Stimulated activated CD4-positive, alpha-beta T cell treated with anti-CD3 and anti-CD28 coated beads, Interleukin-1b, Interleukin-23, amount 100 ng/mL, for 24 hours (primary cell): ENCODE data around the gene TMEM185A.
"Not testable (repeated sequence)": the region's sequence is repeated elsewhere in the genome, so short reads cannot be mapped to it uniquely, and the experiment has no call there.

Experiments
- DNase-seq, 4 experiments: peaks; one replicate each; pipeline ENCODE4 v3.0.0-alpha.2; 2020; ENCODE audit warnings: low read depth in 4 of 4, low spot score in 1 of 4

Gene TMEM185A

DNA sequence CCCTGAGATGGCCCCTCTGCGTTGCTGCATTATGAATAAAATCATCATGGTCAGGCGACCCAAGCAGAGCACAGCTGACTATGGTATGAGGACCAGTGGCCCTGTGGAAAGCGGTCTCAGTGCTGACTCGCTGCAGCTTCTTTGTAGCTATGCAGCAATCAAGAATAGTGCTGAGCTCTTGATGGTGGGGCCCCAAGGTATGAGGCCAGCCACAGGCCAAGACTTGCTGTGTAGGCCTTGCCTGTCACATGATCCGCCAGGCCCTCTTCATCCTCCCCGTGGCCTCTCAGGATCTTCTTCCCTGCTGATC, 79.7 kb downstream of the TMEM185A start:
- DNase-seq = not testable (repeated sequence)

DNA sequence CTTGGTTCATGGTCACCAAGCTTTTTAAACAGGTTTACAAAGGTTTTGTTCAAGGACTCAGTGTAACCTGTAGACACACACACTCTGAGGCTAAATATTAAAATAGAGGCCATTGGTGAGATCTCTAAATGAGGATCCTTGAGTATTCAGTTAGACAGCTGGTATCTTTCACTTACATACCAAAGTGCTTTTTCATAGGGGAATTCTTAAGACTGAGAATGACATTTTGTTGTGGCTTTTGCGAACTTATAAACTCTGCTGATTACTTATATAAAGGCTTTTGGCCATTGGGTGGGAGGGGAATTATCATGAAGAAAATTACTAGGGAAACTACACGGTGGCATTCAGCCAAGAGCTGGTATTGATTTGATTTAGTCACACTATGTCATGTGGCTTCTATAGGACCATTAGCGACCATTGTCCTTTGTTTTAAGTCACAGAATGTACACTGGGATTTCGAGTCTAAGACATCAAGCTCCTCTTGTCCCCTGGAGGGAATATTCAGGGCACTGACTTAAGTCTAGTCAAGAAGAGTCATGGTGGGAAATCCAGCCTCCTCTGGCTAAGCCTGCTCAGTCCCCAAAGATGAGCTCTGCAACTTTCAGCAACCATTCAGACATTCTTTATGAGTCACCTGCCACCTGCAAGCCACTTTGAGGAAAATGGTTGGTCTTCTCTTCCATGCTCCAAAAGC, 80.2 kb downstream of the TMEM185A start:
- not testable (repeated sequence) for DNase-seq

DNA sequence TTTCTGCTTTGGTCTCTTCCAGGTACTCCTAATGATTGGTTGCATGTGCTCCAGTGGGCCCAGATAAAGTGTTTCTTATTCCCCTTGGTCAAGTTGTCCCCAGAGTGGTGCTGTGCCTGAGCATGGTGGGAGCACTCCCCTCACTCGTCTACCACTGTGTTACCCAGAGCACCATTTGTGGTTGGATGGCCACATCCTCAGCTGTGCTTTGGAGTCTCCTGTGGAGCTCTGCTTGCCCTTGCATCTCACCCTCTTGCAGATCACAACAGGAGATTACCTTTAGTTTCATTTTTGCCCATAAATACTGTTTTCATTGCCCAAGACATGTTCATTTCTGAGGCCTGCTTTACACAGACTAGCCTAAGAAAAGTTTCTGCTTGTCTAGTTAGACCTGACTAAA, 81.1 kb downstream of the TMEM185A start:
- not testable (repeated sequence) for DNase-seq

DNA sequence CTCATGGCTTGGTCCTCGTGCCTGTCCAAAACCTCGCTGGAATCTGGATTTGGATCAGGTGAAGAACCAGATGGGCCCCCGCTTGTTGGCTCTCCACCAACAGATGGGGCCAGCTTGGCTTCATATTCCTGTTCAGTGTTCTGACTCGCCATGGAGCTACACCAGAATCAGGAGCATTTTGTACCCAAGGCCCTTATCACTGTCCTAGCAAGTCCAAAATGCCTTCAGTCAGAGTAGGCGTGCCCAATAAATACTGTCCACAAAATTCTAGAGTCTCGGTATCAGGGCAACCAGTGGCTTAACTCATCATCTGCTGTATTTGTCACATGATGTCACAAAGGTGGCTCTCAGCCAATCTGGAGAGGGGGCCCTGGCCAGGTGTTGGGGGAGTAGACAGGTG, 81.9 kb downstream of the TMEM185A start, which contains the start of gene HSFX3:
HSFX3 (minus strand) TSS at position 224 of the 400 bp plus-strand sequence; CDS start at position 152, 72 bp downstream.
- DNase-seq = not testable (repeated sequence)

DNA sequence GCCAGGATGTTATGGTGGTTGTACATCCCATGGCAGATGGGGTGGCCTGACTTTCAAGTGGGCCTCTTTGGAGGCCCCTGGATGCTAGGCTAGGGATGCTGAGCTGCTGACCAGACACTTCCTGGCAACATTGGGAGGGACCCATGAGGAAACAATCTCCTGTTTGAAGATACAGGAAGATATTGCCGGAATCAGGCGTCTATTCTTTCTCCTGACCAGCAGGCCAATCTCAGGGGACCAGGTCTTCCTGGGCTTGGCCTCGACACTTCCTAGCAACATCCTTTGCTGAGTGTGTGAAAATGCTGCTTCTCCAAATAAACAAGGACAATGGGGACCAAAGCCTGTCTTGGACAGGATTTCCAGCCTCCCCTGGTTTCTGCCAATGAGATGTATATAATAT, 83.8 kb downstream of the TMEM185A start:
- not testable (repeated sequence) for DNase-seq

DNA sequence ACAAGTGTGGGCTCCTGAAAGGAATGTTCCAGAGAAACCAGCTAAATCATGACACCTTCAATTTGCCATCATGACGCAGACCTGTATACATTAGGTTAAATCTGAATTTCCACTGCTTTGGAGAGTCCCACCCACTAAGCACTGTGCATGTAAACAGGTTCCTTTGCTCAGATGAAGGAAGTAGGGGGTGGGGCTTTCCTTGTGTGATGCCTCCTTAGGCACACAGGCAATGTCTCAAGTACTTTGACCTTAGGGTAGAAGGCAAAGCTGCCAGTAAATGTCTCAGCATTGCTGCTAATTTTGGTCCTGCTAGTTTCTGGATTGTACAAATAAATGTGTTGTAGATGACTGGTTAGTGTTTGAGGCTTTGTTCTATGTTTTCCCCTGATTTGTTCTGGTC, 84.6 kb downstream of the TMEM185A start:
- DNase-seq = not testable (repeated sequence)
